Nephron progenitor cell (in vitro differentiated cells): ENCODE measurements around the gene DNAJC8.

Experiments
- DNase-seq: peaks from one replicate; pipeline ENCODE4 v3.0.0; 2021
- H3K27ac Mint-ChIP-seq: 2 replicates; pipeline ENCODE4 v1.8.0; 2021; ENCODE audit warnings: mild to moderate bottlenecking, moderate library complexity, mixed read lengths
- H3K27me3 Mint-ChIP-seq: 2 replicates; pipeline ENCODE4 v1.8.0; 2021; ENCODE audit warnings: mild to moderate bottlenecking, low read depth, mixed read lengths; ENCODE audit not compliant: poor library complexity
- H3K36me3 Mint-ChIP-seq: 2 replicates; pipeline ENCODE4 v1.8.0; 2021; ENCODE audit warnings: low read depth, mixed read lengths
- H3K4me1 Mint-ChIP-seq: 2 replicates; pipeline ENCODE4 v1.8.0; 2021; ENCODE audit warnings: mixed read lengths
- H3K4me3 Mint-ChIP-seq: 2 replicates; pipeline ENCODE4 v1.8.0; 2021; ENCODE audit warnings: mild to moderate bottlenecking, moderate library complexity, mixed read lengths
- H3K9me3 Mint-ChIP-seq: 2 replicates; pipeline ENCODE4 v1.8.0; 2021; ENCODE audit warnings: mild to moderate bottlenecking, moderate library complexity, mixed read lengths
- CTCF ChIP-seq: fragments of 200-600 bp; sonication (generic); IDR thresholded peaks from 2 replicates; pipeline ENCODE4 v1.5.0; 2021; ENCODE audit warnings: antibody characterized with exemption

Gene DNAJC8, protein sequence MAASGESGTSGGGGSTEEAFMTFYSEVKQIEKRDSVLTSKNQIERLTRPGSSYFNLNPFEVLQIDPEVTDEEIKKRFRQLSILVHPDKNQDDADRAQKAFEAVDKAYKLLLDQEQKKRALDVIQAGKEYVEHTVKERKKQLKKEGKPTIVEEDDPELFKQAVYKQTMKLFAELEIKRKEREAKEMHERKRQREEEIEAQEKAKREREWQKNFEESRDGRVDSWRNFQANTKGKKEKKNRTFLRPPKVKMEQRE

DNA sequence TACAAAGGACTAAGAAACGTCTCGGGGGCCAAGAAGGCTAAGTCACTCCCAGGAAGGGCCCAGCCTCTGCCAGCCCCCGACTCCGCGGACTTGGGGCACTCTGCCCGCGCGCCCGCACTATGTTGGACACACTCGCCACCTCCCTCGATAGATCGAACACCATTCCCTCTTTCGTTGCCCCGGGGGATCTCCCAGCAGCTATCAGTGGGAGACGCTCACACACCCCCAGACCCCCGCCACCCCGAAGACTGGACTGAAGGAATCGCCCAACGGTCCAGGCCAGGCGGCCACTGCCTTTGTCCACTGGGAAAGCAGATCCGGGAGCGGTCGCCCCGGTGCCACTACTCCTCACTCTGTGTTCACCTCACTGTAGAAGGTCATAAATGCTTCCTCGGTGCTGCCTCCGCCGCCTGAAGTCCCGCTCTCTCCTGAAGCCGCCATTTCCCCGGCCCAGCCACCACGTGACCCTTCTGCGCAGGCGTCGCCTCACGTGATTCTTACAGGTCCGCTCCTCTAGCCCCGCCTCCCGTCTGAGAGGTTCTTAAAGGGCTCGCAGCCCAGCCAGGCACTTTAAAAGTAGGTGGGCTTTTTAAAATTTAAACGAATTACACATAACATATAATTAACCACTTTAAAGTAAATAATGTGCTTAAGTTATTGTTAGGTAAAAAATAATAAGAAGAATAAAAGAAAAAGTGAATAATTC is at the start of gene DNAJC8:
DNAJC8 (minus strand) TSS at position 472 of the 706 bp plus-strand sequence; CDS start at position 441, 31 bp downstream.
- H3K27ac Mint-ChIP-seq: peak within 1 kb of the TSS; percentile 98
- peak; percentile 93 for DNase-seq
- H3K36me3 Mint-ChIP-seq: peaks cover 12% of the 10 kb centered on the region
- peak within 1 kb of the TSS; percentile 97 for H3K4me3 Mint-ChIP-seq
- no peaks in the 10 kb centered on the region for H3K9me3 Mint-ChIP-seq
- peaks cover 9% of the 10 kb centered on the region for H3K27me3 Mint-ChIP-seq
- TF ChIP-seq CTCF: no peak
- H3K4me1 Mint-ChIP-seq: peaks cover 26% of the 10 kb centered on the region

- TF ChIP-seq CTCF: no peak
- DNase-seq: no peak
- no peak overlapping the region for H3K27ac Mint-ChIP-seq
These were observed 49.0 kb upstream of the DNAJC8 start for GRCh38 chr1:28281608-28282425.

DNA sequence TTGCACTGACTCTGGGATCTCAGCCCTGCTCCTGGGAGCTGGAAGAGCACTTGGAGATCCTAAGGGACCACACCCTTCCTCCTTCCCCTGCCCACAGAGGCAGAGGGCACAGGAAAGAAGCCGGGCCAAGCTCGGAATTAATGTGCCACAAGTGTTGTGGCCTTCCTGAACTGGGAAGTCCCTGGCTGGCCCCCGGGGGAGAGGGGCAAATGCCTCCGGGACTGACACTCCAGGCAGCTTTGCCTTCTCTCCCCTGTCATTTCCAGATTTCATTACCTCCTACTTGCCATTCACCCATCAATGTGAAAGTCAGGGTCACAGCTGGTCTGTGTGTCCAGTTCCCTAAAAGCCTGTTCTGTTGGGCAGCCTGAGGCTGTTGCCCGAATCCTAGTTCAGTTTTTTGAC is 48.1 kb upstream of the DNAJC8 start:
- Mint-ChIP-seq H3K4me1 (no peaks in the 10 kb centered on the region), H3K9me3 (no peaks in the 10 kb centered on the region), H3K4me3 (no peak overlapping the region), H3K27me3 (no peaks in the 10 kb centered on the region), H3K27ac (peak overlapping the region; percentile 79), H3K36me3 (peaks cover 41% of the 10 kb centered on the region)
- no peak for TF ChIP-seq CTCF
- DNase-seq: no peak

More at GRCh38 chr1:28281608-28282425, 49.0 kb upstream of the DNAJC8 start:
- no peak overlapping the region for H3K4me3 Mint-ChIP-seq
- peaks cover 41% of the 10 kb centered on the region for H3K36me3 Mint-ChIP-seq
- H3K4me1 Mint-ChIP-seq: no peaks in the 10 kb centered on the region
- no peaks in the 10 kb centered on the region for H3K9me3 Mint-ChIP-seq
- H3K27me3 Mint-ChIP-seq: no peaks in the 10 kb centered on the region

DNA sequence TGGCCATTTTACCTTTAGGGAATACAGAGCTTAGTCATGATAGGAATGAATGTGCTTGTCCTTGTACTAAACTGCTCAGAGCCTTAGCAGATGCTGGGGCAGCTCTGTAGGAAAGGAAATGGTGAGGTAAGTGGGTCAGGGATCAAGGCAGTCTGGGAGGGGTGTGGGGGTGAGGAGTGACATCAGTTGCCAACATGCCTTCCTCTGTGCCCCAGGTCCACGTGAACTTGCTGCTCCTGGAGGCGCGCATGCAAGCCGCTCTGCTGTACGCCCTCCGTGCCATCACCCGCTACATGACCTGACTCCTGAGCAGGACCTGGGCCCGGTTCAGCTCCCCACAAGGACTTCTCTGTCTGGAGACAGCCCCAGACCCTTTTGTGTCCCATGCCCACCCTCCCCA is 47.7 kb upstream of the DNAJC8 start:
- H3K27ac Mint-ChIP-seq: no peak overlapping the region
- peaks cover 41% of the 10 kb centered on the region for H3K36me3 Mint-ChIP-seq
- H3K4me1 Mint-ChIP-seq: no peaks in the 10 kb centered on the region
- H3K27me3 Mint-ChIP-seq: no peaks in the 10 kb centered on the region
- no peak overlapping the region for H3K4me3 Mint-ChIP-seq
- no peaks in the 10 kb centered on the region for H3K9me3 Mint-ChIP-seq
- no peak for DNase-seq
- no peak for TF ChIP-seq CTCF

GRCh38 chr1:28279721-28280120 is 46.9 kb upstream of the DNAJC8 start:
- Mint-ChIP-seq H3K4me3 (no peak overlapping the region), H3K36me3 (peaks cover 48% of the 10 kb centered on the region), H3K4me1 (no peaks in the 10 kb centered on the region), H3K9me3 (no peaks in the 10 kb centered on the region), H3K27ac (no peak overlapping the region), H3K27me3 (no peaks in the 10 kb centered on the region)
- DNase-seq: no peak
- no peak for TF ChIP-seq CTCF
